Kidney (tissue), 14 donors: Measurements from ENCODE around the gene CYP4B1. TPM values are rescaled to one million over a fixed set of nuclear protein-coding genes. Genes with fewer than 3 reads are reported as not detected.

Experiments
- DNase-seq, 5 donors: peaks; one replicate each; pipeline ENCODE4 v3.0.0-alpha.2; 2013 to 2020
- FAIRE-seq: peaks from 2 replicates; lab custom pipeline; 2012; peaks lifted over from hg19 to GRCh38; lab: Jason Lieb, UNC
- H3K27ac ChIP-seq, 2 donors: one replicate each; pipeline ENCODE4 v1.7.0; 2013; ENCODE audit warnings: low read depth in 2 of 2, low read length in 2 of 2, inconsistent platforms in 1 of 2
- H3K27me3 ChIP-seq: one replicate; pipeline ENCODE4 v1.7.1; 2013; ENCODE audit warnings: low read length, inconsistent platforms; ENCODE audit not compliant: control insufficient read depth, insufficient read depth
- H3K36me3 ChIP-seq, 3 donors: one replicate each; pipeline versions ENCODE4 v1.7.0 to v1.7.1; 2013; ENCODE audit warnings: low read length in 3 of 3, control low read depth in 1 of 3, inconsistent platforms in 1 of 3; ENCODE audit not compliant: insufficient read depth in 3 of 3, control insufficient read depth in 2 of 3
- H3K4me1 ChIP-seq, 3 donors: one replicate each; pipeline versions ENCODE4 v1.7.0 to v1.7.1; 2013; ENCODE audit warnings: low read length in 3 of 3, inconsistent platforms in 1 of 3, low read depth in 1 of 3; ENCODE audit not compliant: control insufficient read depth in 2 of 3, insufficient read depth in 2 of 3
- H3K4me3 ChIP-seq, 3 donors: one replicate each; pipeline versions ENCODE4 v1.7.0 to v1.8.1; 2013; ENCODE audit warnings: low read length in 3 of 3, control low read depth in 1 of 3, inconsistent platforms in 1 of 3
- H3K9ac ChIP-seq, 3 donors: one replicate each; pipeline versions ENCODE4 v1.7.0 to v1.7.1; 2013; ENCODE audit warnings: low read length in 3 of 3, control low read depth in 1 of 3, inconsistent platforms in 1 of 3
- H3K9me3 ChIP-seq, 3 donors: one replicate each; pipeline versions ENCODE4 v1.7.0 to v1.7.1; 2013; ENCODE audit warnings: low read length in 3 of 3, control low read depth in 1 of 3, inconsistent platforms in 1 of 3; ENCODE audit not compliant: control insufficient read depth in 2 of 3, insufficient read depth in 1 of 3
- intact Hi-C: fragments of 100-400 bp; cut with DNase I; formaldehyde crosslinking; loops from one replicate; pipeline ENCODE4 v1.11.1; 2022
- polyA plus RNA-seq: library from polyadenylated mRNA; stranded (reverse); fragments of 350-450 nt; fragmentation: Illumina TruSeq; extraction: RNeasy Lipid Tissue Mini Kit (QIAGEN cat#74804); gene quantifications from one replicate; pipeline ENCODE4 v1.2.3, GENCODE V29; 2014; ENCODE audit warnings: low read depth, low replicate concordance; ENCODE audit not compliant: insufficient read depth
- total RNA-seq: library from RNA; stranded (reverse); fragmentation: NEBNext Ultra II Directional; extraction: Animal tissue kit (Norgen Biotek cat#: 25700); gene quantifications from one replicate; pipeline ENCODE4 v1.2.1, GENCODE V29; 2021
- TF ChIP-seq, protein P1 (sequence below): IDR thresholded peaks from 3 replicates; pipeline ENCODE4 v1.5.1; 2012; ENCODE audit warnings: mild to moderate bottlenecking, moderate library complexity, borderline replicate concordance; ENCODE audit not compliant: insufficient read depth; ENCODE audit errors: extremely low read depth
- donor health status: control.
- donor health status: control.
- donor health status: control.
- donor health status: control.
- donor health status: control.
- donor health status: DM: yes; HTN: yes; CAD: no.
- donor health status: Normal renal cell carcinoma (clear cell type).

Gene CYP4B1
- total and polyA plus RNA-seq, 2 donors from 2014 or later: 3.3 to 4.8 TPM

DNA sequence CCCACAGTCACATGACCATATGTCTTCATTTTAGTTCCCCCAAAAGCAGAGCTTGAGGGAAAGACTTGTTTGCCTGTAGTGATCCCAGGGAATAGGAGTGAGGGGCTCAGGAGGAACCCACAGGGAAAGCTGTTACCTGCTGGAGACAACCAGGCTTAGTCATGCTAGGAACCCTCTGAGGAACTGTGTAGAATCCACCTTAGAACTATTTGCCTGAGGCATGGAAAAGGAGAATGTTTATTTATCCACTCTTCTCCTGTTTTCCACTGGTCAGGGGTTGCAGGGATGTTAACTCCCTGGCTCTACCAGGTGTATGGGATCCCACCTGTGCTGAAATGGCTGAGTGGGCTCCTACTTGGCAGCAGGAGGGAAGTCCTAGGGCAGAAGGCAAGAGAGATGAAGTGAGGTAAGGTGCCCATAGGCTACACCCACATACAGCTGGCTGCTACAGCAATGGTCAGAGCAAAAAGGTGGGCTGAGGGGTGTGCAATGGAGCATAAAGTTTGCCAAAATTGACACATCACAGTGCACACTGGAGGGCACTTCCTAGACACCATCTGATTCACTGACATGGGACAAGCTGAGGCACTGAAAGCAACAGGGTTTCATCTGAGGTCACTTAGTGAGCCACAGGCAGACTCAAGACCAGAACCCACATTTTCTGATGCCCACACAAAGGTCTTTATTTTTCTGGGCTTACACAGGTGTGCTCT lies 29.7 kb upstream of the CYP4B1 start:
- intact Hi-C loops: no loop called here
- TF ChIP-seq, protein P1, sequence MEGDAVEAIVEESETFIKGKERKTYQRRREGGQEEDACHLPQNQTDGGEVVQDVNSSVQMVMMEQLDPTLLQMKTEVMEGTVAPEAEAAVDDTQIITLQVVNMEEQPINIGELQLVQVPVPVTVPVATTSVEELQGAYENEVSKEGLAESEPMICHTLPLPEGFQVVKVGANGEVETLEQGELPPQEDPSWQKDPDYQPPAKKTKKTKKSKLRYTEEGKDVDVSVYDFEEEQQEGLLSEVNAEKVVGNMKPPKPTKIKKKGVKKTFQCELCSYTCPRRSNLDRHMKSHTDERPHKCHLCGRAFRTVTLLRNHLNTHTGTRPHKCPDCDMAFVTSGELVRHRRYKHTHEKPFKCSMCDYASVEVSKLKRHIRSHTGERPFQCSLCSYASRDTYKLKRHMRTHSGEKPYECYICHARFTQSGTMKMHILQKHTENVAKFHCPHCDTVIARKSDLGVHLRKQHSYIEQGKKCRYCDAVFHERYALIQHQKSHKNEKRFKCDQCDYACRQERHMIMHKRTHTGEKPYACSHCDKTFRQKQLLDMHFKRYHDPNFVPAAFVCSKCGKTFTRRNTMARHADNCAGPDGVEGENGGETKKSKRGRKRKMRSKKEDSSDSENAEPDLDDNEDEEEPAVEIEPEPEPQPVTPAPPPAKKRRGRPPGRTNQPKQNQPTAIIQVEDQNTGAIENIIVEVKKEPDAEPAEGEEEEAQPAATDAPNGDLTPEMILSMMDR: no peak
- Histone ChIP-seq H3K4me3 (no peak overlapping the region), H3K9ac (no peak overlapping the region), H3K9me3 (peaks cover 0 to 14% (median 4%) of the 10 kb centered on the region in 3 donors), H3K27ac (no peak overlapping the region), H3K36me3 (no peaks in the 10 kb centered on the region), H3K4me1 (peaks cover 0 to 3% (median 0%) of the 10 kb centered on the region in 3 donors), H3K27me3 (no peaks in the 10 kb centered on the region)
- DNase-seq: no peak
- no peak for FAIRE-seq

DNA sequence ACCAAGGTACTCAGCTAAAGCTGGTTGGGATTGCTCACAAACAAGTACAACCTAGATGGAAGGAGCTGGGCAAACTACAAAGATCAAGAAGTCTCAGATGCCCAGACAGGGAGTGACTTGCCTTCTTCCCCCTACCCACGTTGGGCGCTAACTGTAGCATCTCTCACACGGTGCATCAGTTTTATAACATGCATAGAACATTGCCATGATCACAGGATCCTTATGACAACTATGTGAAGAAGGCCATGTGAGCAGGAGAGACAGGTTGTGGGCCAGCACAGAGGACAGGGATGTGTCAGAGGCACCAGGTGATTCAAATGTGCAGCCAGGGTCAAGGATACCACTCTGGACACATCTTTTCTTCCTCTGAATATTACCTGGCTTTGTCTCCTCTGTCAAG lies 28.3 kb upstream of the CYP4B1 start:
- FAIRE-seq: no peak
- Histone ChIP-seq H3K27me3 (no peaks in the 10 kb centered on the region), H3K9ac (no peak overlapping the region), H3K27ac (no peak overlapping the region), H3K4me3 (no peak overlapping the region), H3K4me1 (peaks cover 0 to 3% (median 0%) of the 10 kb centered on the region in 3 donors), H3K36me3 (no peaks in the 10 kb centered on the region), H3K9me3 (peaks cover 0 to 14% (median 4%) of the 10 kb centered on the region in 3 donors)
- no peak for DNase-seq
- intact Hi-C loops: no loop called here
- TF ChIP-seq, protein P1: no peak

DNA sequence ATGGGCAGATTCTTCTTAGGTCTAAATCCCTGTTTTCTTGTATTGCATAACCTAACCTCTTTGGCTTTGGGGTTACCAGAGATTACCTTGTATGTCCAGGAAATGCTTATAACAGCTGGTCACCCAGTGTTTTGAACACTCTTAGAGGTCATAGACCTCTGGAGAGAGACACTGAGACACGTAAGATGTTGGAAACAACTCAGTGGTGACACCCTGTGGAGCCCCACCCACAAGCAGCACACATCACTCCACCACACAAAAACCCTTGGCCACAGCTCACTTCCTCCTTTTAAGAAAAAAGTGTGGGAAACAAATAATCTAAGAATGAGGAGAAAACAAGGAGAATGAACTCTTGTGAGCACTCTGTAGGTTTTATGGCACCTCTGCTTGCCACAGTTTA lies 26.3 kb upstream of the CYP4B1 start:
- peaks cover 0 to 14% (median 4%) of the 10 kb centered on the region in 3 donors for H3K9me3 ChIP-seq
- H3K27ac ChIP-seq: no peak overlapping the region

More for the DNA sequence above, 26.3 kb upstream of the CYP4B1 start:
- Histone ChIP-seq H3K27me3 (no peaks in the 10 kb centered on the region), H3K4me1 (peaks cover 0 to 1% (median 0%) of the 10 kb centered on the region in 3 donors), H3K4me3 (no peak overlapping the region), H3K36me3 (no peaks in the 10 kb centered on the region), H3K9ac (no peak overlapping the region)
- FAIRE-seq (no peak), DNase-seq (no peak)
- TF ChIP-seq, protein P1: no peak
- intact Hi-C loops: no loop called here
